Heart left ventricle (tissue), 16 donors: ENCODE data around the gene HEMK1. TPM values are rescaled to one million over a fixed set of nuclear protein-coding genes. Genes with fewer than 3 reads are reported as not detected.

Source experiments
- ATAC-seq, 4 donors: fragments of 200-7000 bp; cut with Tn5 transposase; one replicate each; pipeline ENCODE4 v1.9.1; 2020 to 2022; ENCODE audit warnings: moderate library complexity in 4 of 4, mild to moderate bottlenecking in 3 of 4, moderate number of reproducible peaks in 1 of 4
- DNase-seq, 5 donors: peaks; one replicate each; pipeline ENCODE4 v3.0.0-alpha.2; 2020
- H3K27ac ChIP-seq, 12 donors: fragments of 200-600 bp; sonication (generic) in 4 of 12; one replicate each; pipeline versions ENCODE4 v1.5.0 to v1.8.0; 2016 to 2022; ENCODE audit warnings: mild to moderate bottlenecking in 2 of 12
- H3K27me3 ChIP-seq, 9 donors: fragments of 200-600 bp; sonication (generic) in 2 of 9; one replicate each; pipeline versions ENCODE4 v1.5.1 to v1.8.0; 2016 to 2022; ENCODE audit warnings: mild to moderate bottlenecking in 3 of 9
- H3K36me3 ChIP-seq, 9 donors: fragments of 200-600 bp; sonication (generic) in 2 of 9; one replicate each; pipeline versions ENCODE4 v1.5.0 to v1.8.0; 2018 to 2022; ENCODE audit warnings: mild to moderate bottlenecking in 2 of 9
- H3K4me1 ChIP-seq, 12 donors: fragments of 200-600 bp; sonication (generic) in 4 of 12; one replicate each; pipeline versions ENCODE4 v1.5.0 to v1.8.0; 2016 to 2022; ENCODE audit warnings: mild to moderate bottlenecking in 3 of 12
- H3K4me3 ChIP-seq, 12 donors: fragments of 200-600 bp; sonication (generic) in 4 of 12; one replicate each; pipeline versions ENCODE4 v1.5.0 to v1.8.0; 2017 to 2022; ENCODE audit warnings: mild to moderate bottlenecking in 9 of 12, moderate library complexity in 4 of 12
- H3K9me3 ChIP-seq, 12 donors: fragments of 200-600 bp; sonication (generic) in 4 of 12; one replicate each; pipeline versions ENCODE4 v1.5.0 to v1.8.0; 2016 to 2022; ENCODE audit warnings: mild to moderate bottlenecking in 1 of 12
- CTCF ChIP-seq, 12 donors: fragments of 200-600 bp; sonication (generic) in 4 of 12; IDR thresholded peaks; one replicate each; pipeline versions ENCODE4 v1.5.0 to v1.8.0; 2018 to 2022; ENCODE audit warnings: antibody characterized with exemption in 12 of 12, mild to moderate bottlenecking in 5 of 12
- POLR2A ChIP-seq, 2 donors: fragments of 450-650 bp; IDR thresholded peaks; one replicate each; pipeline ENCODE4 v1.6.1; 2017; ENCODE audit warnings: antibody characterized with exemption in 2 of 2, mild to moderate bottlenecking in 2 of 2, moderate library complexity in 2 of 2
- WGBS, 4 donors: extraction: QIAGEN DNeasy Blood & Tissue Kit in 2 of 4; methylation state at CpG; one replicate each; pipeline versions ENCODE4 v1.1.5 to v1.1.7; 2013 to 2018; 5-methylcytosine and 5-hydroxymethylcytosine counted together
- intact Hi-C, 10 donors: fragments of 100-400 bp; cut with DNase I; formaldehyde crosslinking; loops; one replicate each; pipeline versions ENCODE4 v1.11.1 to v1.14.2; 2022
- polyA plus RNA-seq, 2 donors: library from polyadenylated mRNA; stranded (reverse); fragments of 200-250 nt; gene quantifications; one replicate each; pipeline ENCODE4 v1.2.3, GENCODE V29; 2013
- total RNA-seq, 9 donors: library from RNA; depleted of rRNA in 2 of 9; stranded (reverse); fragments of >200 nt in 2 of 9; fragmentation: NEBNext Ultra II Directional in 3 of 9; extraction: Animal tissue kit (Norgen Biotek cat#: 25700) in 3 of 9; gene quantifications; one replicate each; pipeline versions ENCODE4 v1.1.0 to v1.2.4, GENCODE V29; 2016 to 2023
- donor health status: ischemic (EF 13 %, LVEDD 7.1; RV severe dilation, severe dysfunction).
- donor health status: healthy with polysubstance abuse.
- donor health status: DM: no; HTN: yes; CAD: no.
- donor health status: DM: no; HTN: no; CAD: no.
- donor health status: ischemic (EF 25% LVEDD 6.9; RV normal size, moderate dysfunction).
- donor health status: ischemic (EF 25% LVEDD 5.7; RV mildly dilated, moderate dysfunction).
- donor health status: healthy.
- donor health status: DM: yes; HTN: yes; CAD: no.
- donor health status: ischemic (EF 35%, LVEDD 5.7; RV mildly dilated, moderate dysfunction).
- donor health status: nonischemic (EF 11% LVEDD 7.7; RV severe dilation, severe dysfunction).
- donor health status: DM: yes; HTN: yes; CAD: no.
- donor health status: PGD.
- donor health status: ischemic (EF 29% LVEDD 5.4; RV normal size, mild dysfunction).
- donor health status: nonischemic (EF 23%, LVEDD 6.1; RV moderate dilation, normal function).

HEMK1 gene
- total and polyA plus RNA-seq, 11 donors, result 7.8 to 19.7 (median 13.8) TPM

GRCh38 chr3:50603261-50604109 is 34.2 kb downstream of the HEMK1 start:
- Histone ChIP-seq H3K4me3 (no peak overlapping the region), H3K36me3 (peaks cover 0 to 48% (median 28%) of the 10 kb centered on the region in 9 donors), H3K27ac (peak overlapping the region; percentile 16 to 100 (median 98)), H3K4me1 (peaks cover 15 to 100% (median 85%) of the 10 kb centered on the region in 12 donors), H3K27me3 (no peaks in the 10 kb centered on the region), H3K9me3 (no peaks in the 10 kb centered on the region)
- WGBS, 4 donors, result 65 to 71% (median 70%) methylated on average over 4 of the region's 4 CpGs
- TF ChIP-seq CTCF (IDR thresholded peaks at IDR 0.05) (no peak), POLR2A (IDR thresholded peaks at IDR 0.05) (no peak)
- intact Hi-C loops, result no loop called here
- no peak for ATAC-seq
- DNase-seq, result peak in 1 of 5 donors; percentile 18

GRCh38 chr3:50604110-50604621 is 34.8 kb downstream of the HEMK1 start:
- Histone ChIP-seq H3K9me3 (no peaks in the 10 kb centered on the region), H3K36me3 (peaks cover 0 to 53% (median 28%) of the 10 kb centered on the region in 9 donors), H3K4me1 (peaks cover 15 to 99% (median 90%) of the 10 kb centered on the region in 12 donors), H3K27me3 (no peaks in the 10 kb centered on the region), H3K27ac (peak overlapping the region in 11 of 12 donors; percentile 96 to 100 (median 99)), H3K4me3 (no peak overlapping the region)
- ATAC-seq, result no peak
- DNase-seq, result peak in 1 of 5 donors; percentile 16
- intact Hi-C loops, result no loop called here
- TF ChIP-seq POLR2A (IDR thresholded peaks at IDR 0.05), result no peak
- TF ChIP-seq CTCF (IDR thresholded peaks at IDR 0.05), result no peak
- 59 to 69% (median 66%) methylated on average over 5 of the region's 5 CpGs for WGBS, 4 donors

GRCh38 chr3:50604628-50605588 is 35.6 kb downstream of the HEMK1 start:
- H3K36me3 ChIP-seq, result peaks cover 0 to 54% (median 28%) of the 10 kb centered on the region in 9 donors
- no peak for TF ChIP-seq CTCF (IDR thresholded peaks at IDR 0.05)
- TF ChIP-seq POLR2A (IDR thresholded peaks at IDR 0.05), result peak in 1 of 2 donors; percentile 13
- H3K27ac ChIP-seq, result peak overlapping the region in 11 of 12 donors; percentile 71 to 100 (median 99)
- H3K4me1 ChIP-seq, result peaks cover 15 to 99% (median 91%) of the 10 kb centered on the region in 12 donors
- intact Hi-C loops, result no loop called here
- peak overlapping the region in 1 of 12 donors; percentile 90 for H3K4me3 ChIP-seq
- no peaks in the 10 kb centered on the region for H3K27me3 ChIP-seq
- peak; percentile 75 to 91 (median 85) for DNase-seq
- ATAC-seq, result peak; percentile 13 to 55 (median 40)
- H3K9me3 ChIP-seq, result no peaks in the 10 kb centered on the region
- WGBS, 4 donors, result 54 to 72% (median 62%) methylated on average over 13 to 14 of the region's 14 CpGs
